GM18519 (cell line): ENCODE results near the gene PAX3.
"Not testable (repeated sequence)": the region's sequence is repeated elsewhere in the genome, so short reads cannot be mapped to it uniquely, and the experiment has no call there.

Experiments used
- ATAC-seq: cut with Tn5 transposase; IDR thresholded peaks from one replicate; pipeline ENCODE4 v1.9.1; 2021; ENCODE audit warnings: mild to moderate bottlenecking, moderate library complexity; ENCODE audit not compliant: unreplicated experiment, low FRiP score

Gene PAX3

DNA sequence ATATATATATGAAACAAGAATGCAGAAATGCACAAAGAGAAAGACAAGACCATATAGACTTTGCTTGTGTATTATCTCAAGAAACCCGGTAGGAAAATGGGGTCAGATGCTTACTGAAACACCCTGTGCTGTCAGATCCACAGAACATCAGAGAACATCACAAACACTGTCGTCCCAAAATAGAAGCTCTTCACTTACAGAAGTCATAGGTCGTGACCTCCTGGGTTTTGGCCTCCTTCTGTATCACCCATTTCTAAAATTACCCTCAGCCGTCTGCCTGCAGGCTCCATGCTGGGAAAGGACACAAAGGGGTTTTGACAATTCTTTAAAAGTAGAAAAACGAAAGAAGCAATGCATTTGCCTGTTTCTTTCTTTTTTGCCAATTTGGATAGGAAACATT, 137.9 kb downstream of the PAX3 start:
- no peak for ATAC-seq

DNA sequence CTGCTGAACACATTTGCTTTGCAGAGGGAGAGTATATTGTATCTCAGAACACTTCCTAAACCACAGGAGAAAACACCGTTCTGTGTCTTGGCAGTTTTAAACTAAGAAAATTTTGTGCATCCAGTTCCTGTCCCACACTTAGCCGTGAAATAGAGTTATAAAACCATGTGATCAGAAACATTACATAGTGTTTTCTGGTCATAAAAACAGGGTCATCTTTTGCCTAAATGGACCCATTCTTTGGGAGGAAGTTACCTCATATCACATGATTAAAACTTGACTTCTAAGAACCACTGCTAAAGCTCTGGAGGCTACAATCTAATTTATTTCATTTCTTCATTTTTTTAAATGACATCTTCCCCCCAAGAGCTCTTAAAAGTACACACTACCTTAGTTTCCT, 138.7 kb downstream of the PAX3 start:
- ATAC-seq, result no peak

DNA sequence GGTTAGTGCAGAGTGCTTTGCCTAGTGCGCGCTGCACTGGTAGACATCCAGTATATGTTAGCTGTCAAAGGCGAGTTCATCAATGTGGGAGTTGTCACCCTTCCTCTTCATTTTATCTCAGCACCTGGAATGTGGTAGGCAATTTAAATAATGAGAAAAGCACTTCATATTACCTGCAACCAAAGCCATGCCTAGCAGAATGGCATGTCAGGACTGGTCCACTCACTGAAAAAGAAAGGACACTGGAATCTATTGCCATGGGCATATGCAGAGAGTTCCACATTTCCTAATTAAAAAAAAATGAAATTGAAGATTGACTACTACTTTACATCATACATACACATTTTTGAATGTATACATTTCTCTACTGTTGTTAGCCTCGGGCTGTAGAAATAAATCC, 139.6 kb downstream of the PAX3 start:
- no peak for ATAC-seq

DNA sequence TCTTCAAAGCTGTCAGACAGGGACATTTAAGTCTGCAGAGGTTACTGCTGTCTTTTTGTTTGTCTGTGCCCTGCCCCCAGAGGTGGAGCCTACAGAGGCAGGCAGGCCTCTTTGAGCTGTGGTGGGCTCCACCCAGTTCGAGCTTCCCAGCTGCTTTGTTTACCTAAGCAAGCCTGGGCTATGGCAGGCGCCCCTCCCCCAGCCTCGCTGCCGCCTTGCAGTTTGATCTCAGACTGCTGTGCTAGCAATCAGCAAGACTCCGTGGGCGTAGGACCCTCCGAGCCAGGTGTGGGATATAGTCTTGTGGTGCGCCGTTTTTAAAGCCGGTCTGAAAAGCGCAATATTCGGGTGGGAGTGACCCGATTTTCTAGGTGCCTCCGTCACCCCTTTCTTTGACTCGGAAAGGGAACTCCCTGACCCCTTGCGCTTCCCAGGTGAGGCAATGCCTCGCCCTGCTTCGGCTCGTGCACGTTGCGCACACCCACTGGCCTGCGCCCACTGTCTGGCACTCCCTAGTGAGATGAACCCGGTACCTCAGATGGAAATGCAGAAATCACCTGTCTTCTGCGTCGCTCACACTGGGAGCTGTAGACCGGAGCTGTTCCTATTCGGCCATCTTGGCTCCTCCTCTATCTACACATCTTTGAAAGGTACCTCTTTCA, 143.7 kb downstream of the PAX3 start:
- ATAC-seq, result not testable (repeated sequence)
